OCI-LY3 (cell line): ENCODE measurements around the gene OR6K2.
"Not testable (repeated sequence)": the region's sequence is repeated elsewhere in the genome, so short reads cannot be mapped to it uniquely, and the experiment has no call there.

Experiments used
- H2AFZ ChIP-seq: fragments of 200-600, 300-600 bp; shearing (Covaris generic); 2 replicates; pipeline ENCODE4 v1.6.0; 2014; ENCODE audit warnings: antibody characterized with exemption, low read depth, low read length
- H3K27ac ChIP-seq: fragments of 200-600, 300-600 bp; sonication (generic); 2 replicates; pipeline ENCODE4 v1.5.1; 2014; ENCODE audit warnings: mild to moderate bottlenecking, low read length, moderate library complexity, mixed read lengths
- H3K27me3 ChIP-seq: fragments of 200-600, 300-600 bp; sonication (generic); 2 replicates; pipeline ENCODE4 v1.6.1; 2014; ENCODE audit warnings: low read depth, low read length, mixed read lengths
- H3K36me3 ChIP-seq: fragments of 200-600, 300-600 bp; sonication (generic); replicated peaks from 2 replicates; pipeline ENCODE3; 2014; ENCODE audit warnings: low read depth, low read length, mixed read lengths
- H3K4me1 ChIP-seq: fragments of 300-600, 200-600 bp; sonication (generic); 2 replicates; pipeline ENCODE4 v1.6.1; 2014; ENCODE audit warnings: low read length, mixed read lengths
- H3K4me2 ChIP-seq: fragments of 200-600, 300-600 bp; sonication (generic); 2 replicates; pipeline ENCODE4 v1.6.1; 2014; ENCODE audit warnings: low read length, mixed read lengths
- H3K4me3 ChIP-seq: fragments of 300-600, 200-600 bp; sonication (generic); 2 replicates; pipeline ENCODE4 v1.5.1; 2014; ENCODE audit warnings: antibody characterized with exemption, mild to moderate bottlenecking, low read length, moderate library complexity
- H3K79me2 ChIP-seq: fragments of 300-600, 200-600 bp; shearing (Covaris generic); 2 replicates; pipeline ENCODE4 v1.6.1; 2014; ENCODE audit warnings: mild to moderate bottlenecking, low read length, mixed read lengths
- H3K9ac ChIP-seq: fragments of 300-600, 200-600 bp; shearing (Covaris generic); 2 replicates; pipeline ENCODE4 v1.6.0; 2014; ENCODE audit warnings: mild to moderate bottlenecking, low read length, moderate library complexity
- H3K9me3 ChIP-seq: fragments of 200-600, 300-600 bp; shearing (Covaris generic); 2 replicates; pipeline ENCODE4 v1.6.1; 2014; ENCODE audit warnings: low read length, mixed read lengths; ENCODE audit not compliant: insufficient read depth
- H4K20me1 ChIP-seq: fragments of 200-600, 300-600 bp; sonication (generic); 2 replicates; pipeline ENCODE4 v1.6.1; 2016; ENCODE audit warnings: low read length, mixed read lengths; ENCODE audit not compliant: insufficient read depth
- CTCF ChIP-seq: fragments of 200-600, 300-600 bp; sonication (generic); IDR thresholded peaks from 2 replicates; pipeline ENCODE4 v1.5.1; 2014; ENCODE audit warnings: antibody characterized with exemption, low read length, low read depth
- EZH2phosphoT487 ChIP-seq: fragments of 200-600 bp; shearing (Covaris generic); IDR thresholded peaks from 2 replicates; pipeline ENCODE4 v1.6.1; 2018; ENCODE audit warnings: antibody characterized with exemption, mixed run types, low read depth

The OR6K2 gene

GRCh38 chr1:158691907-158692306 lies 8.5 kb downstream of the OR6K2 start:
- no peak overlapping the region for H3K4me2 ChIP-seq
- H2AFZ ChIP-seq = no peak overlapping the region
- H3K4me1 ChIP-seq = no peaks in the 10 kb centered on the region
- no peaks in the 10 kb centered on the region for H3K79me2 ChIP-seq
- no peak overlapping the region for H3K4me3 ChIP-seq
- H3K9ac ChIP-seq = no peak overlapping the region
- H4K20me1 ChIP-seq = no peaks in the 10 kb centered on the region
- H3K9me3 ChIP-seq = no peaks in the 10 kb centered on the region
- H3K27ac ChIP-seq = no peak overlapping the region
- H3K27me3 ChIP-seq = no peaks in the 10 kb centered on the region
- no peaks in the 10 kb centered on the region for H3K36me3 ChIP-seq
- TF ChIP-seq CTCF (no peak), EZH2phosphoT487 (no peak)

DNA sequence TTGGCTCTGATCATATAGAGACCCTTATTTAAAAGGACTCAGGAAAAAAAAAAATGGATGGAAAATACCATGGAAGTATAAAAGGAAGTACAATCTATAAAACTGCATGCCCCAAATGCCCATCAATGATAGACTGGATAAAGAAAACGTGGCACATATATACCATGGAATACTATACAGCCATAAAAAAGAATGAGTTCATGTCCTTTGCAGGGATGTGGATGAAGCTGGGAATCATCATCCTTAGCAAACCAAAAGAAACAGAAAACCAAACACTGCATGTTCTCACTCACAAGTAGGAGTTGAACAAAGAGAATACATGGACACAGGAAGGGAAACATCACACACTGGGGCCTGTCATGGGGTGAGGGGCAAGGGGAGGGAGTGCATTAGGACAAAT lies 9.3 kb downstream of the OR6K2 start:
- H2AFZ ChIP-seq, H4K20me1 ChIP-seq, H3K9ac ChIP-seq, H3K36me3 ChIP-seq, H3K9me3 ChIP-seq, H3K4me1 ChIP-seq, H3K27me3 ChIP-seq, H3K4me2 ChIP-seq, H3K27ac ChIP-seq, H3K79me2 ChIP-seq, H3K4me3 ChIP-seq: not testable (repeated sequence)

GRCh38 chr1:158689875-158690274 lies 10.6 kb downstream of the OR6K2 start:
- TF ChIP-seq EZH2phosphoT487 (no peak), CTCF (no peak)

DNA sequence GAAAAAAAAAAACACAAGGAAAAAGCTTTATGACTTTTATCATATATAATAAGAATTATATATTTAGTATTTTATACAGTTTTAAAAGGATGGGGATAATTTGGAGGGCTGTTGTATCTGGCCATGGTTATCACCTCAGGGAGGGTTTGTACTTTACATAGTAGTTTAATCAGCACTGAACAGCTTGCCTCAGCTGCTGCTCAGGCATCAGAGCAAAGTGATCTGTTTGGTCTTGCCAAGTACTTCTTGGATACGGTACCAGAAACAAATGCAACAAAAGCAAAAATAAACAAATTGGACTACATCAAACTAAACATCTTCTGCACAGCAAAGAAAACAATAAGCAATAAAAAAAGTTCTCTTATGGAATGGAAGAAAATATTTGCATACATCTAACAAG lies 11.3 kb downstream of the OR6K2 start:
- Histone ChIP-seq H3K4me1 (no peaks in the 10 kb centered on the region), H3K4me2 (no peak overlapping the region), H3K79me2 (no peaks in the 10 kb centered on the region), H2AFZ (no peak overlapping the region), H3K27me3 (no peaks in the 10 kb centered on the region), H3K4me3 (no peak overlapping the region), H3K9ac (no peak overlapping the region), H3K27ac (no peak overlapping the region), H3K9me3 (no peaks in the 10 kb centered on the region), H4K20me1 (no peaks in the 10 kb centered on the region), H3K36me3 (no peaks in the 10 kb centered on the region)
- TF ChIP-seq EZH2phosphoT487 (no peak), CTCF (no peak)

More at GRCh38 chr1:158689875-158690274, 10.6 kb downstream of the OR6K2 start:
- Histone ChIP-seq H3K9ac (no peak overlapping the region), H3K79me2 (no peaks in the 10 kb centered on the region), H3K9me3 (no peaks in the 10 kb centered on the region), H3K36me3 (no peaks in the 10 kb centered on the region), H3K4me3 (no peak overlapping the region), H3K27me3 (no peaks in the 10 kb centered on the region), H3K27ac (no peak overlapping the region), H2AFZ (no peak overlapping the region), H4K20me1 (no peaks in the 10 kb centered on the region), H3K4me2 (no peak overlapping the region), H3K4me1 (no peaks in the 10 kb centered on the region)

DNA sequence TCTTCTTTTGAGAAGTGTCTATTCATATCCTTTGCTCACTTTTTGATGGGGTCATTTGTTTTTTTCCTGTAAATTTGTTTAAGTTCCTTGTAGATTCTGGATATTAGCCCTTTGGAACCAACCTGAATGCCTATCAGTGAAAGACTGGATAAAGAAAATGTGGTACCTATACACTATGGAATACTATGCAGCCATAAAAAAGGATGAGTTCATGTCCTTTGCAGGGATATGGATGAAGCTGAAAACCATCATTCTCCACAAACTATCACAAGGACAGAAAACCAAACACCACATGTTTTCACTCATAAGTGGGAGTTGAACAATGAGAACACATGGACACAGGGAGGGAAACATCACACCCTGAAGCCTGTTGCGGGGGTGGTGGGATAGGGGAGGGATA lies 12.1 kb downstream of the OR6K2 start:
- H3K4me3 ChIP-seq, H3K79me2 ChIP-seq, H4K20me1 ChIP-seq, H3K9ac ChIP-seq, H3K27me3 ChIP-seq, H2AFZ ChIP-seq, H3K9me3 ChIP-seq, H3K4me2 ChIP-seq, H3K4me1 ChIP-seq, H3K36me3 ChIP-seq, H3K27ac ChIP-seq: not testable (repeated sequence)
